H9 (cell line): ENCODE results near the gene CDH13. TPM values are rescaled to one million over a fixed set of nuclear protein-coding genes. Genes with fewer than 3 reads are reported as not detected.

Experiments
- DNase-seq: peaks from one replicate; pipeline ENCODE4 v3.0.0-alpha.2; 2017
- H2AFZ ChIP-seq: one replicate; pipeline ENCODE4 v1.6.1; 2013; ENCODE audit warnings: mild to moderate bottlenecking, low read length, control low read depth, moderate library complexity
- H2AK5ac ChIP-seq: 2 replicates; pipeline ENCODE4 v1.6.1; 2013; ENCODE audit warnings: low read length, control low read depth, mixed read lengths; ENCODE audit not compliant: insufficient read length
- H2BK120ac ChIP-seq: one replicate; pipeline ENCODE4 v1.6.1; 2013; ENCODE audit warnings: low read depth, mild to moderate bottlenecking, low read length, control low read depth, inconsistent platforms; ENCODE audit not compliant: poor library complexity, severe bottlenecking
- H2BK12ac ChIP-seq: 2 replicates; pipeline ENCODE4 v1.6.1; 2013; ENCODE audit warnings: low read length, control low read depth, mixed read lengths, low read depth; ENCODE audit not compliant: insufficient read length
- H2BK15ac ChIP-seq: 2 replicates; pipeline ENCODE4 v1.6.1; 2013; ENCODE audit warnings: low read depth, low read length, control low read depth
- H2BK20ac ChIP-seq: one replicate; pipeline ENCODE4 v1.6.1; 2013; ENCODE audit warnings: low read depth, mild to moderate bottlenecking, low read length, control low read depth, inconsistent platforms; ENCODE audit not compliant: poor library complexity, severe bottlenecking
- H2BK5ac ChIP-seq: 2 replicates; pipeline ENCODE4 v1.6.1; 2013; ENCODE audit warnings: low read length, control low read depth, mixed read lengths; ENCODE audit not compliant: insufficient read length
- H3K14ac ChIP-seq: 2 replicates; pipeline ENCODE4 v1.6.1; 2013; ENCODE audit warnings: low read length, control low read depth; ENCODE audit not compliant: insufficient read depth
- H3K18ac ChIP-seq: 2 replicates; pipeline ENCODE4 v1.6.1; 2013; ENCODE audit warnings: low read depth, mild to moderate bottlenecking, mixed read lengths, low read length, control low read depth; ENCODE audit not compliant: insufficient read length
- H3K23ac ChIP-seq: 2 replicates; pipeline ENCODE4 v1.6.1; 2013; ENCODE audit warnings: low read length, control low read depth, mixed read lengths, low read depth; ENCODE audit not compliant: insufficient read length
- H3K23me2 ChIP-seq: 2 replicates; pipeline ENCODE4 v1.6.1; 2013; ENCODE audit warnings: low read depth, mild to moderate bottlenecking, mixed read lengths, low read length, control low read depth; ENCODE audit not compliant: insufficient read length, poor library complexity, severe bottlenecking
- H3K27ac ChIP-seq: 2 replicates; pipeline ENCODE4 v1.5.1; 2013; ENCODE audit warnings: low read length, control low read depth, mixed read lengths, low read depth; ENCODE audit not compliant: insufficient read length
- H3K27me3 ChIP-seq: 2 replicates; pipeline ENCODE4 v1.6.1; 2013; ENCODE audit warnings: low read length, control low read depth, inconsistent platforms; ENCODE audit not compliant: insufficient read depth
- H3K4ac ChIP-seq: 2 replicates; pipeline ENCODE4 v1.6.1; 2013; ENCODE audit warnings: low read depth, mild to moderate bottlenecking, control low read depth, inconsistent platforms, low read length, moderate library complexity
- H3K4me1 ChIP-seq: 2 replicates; pipeline ENCODE4 v1.6.1; 2013; ENCODE audit warnings: low read length, control low read depth, inconsistent platforms; ENCODE audit not compliant: insufficient read depth
- H3K4me2 ChIP-seq: 2 replicates; pipeline ENCODE4 v1.6.1; 2013; ENCODE audit warnings: low read length, control low read depth, mixed read lengths; ENCODE audit not compliant: insufficient read length, insufficient read depth
- H3K56ac ChIP-seq: 2 replicates; pipeline ENCODE4 v1.6.1; 2013; ENCODE audit warnings: low read depth, mild to moderate bottlenecking, mixed read lengths, low read length, control low read depth; ENCODE audit not compliant: insufficient read length
- H3K79me1 ChIP-seq: 2 replicates; pipeline ENCODE4 v1.6.1; 2013; ENCODE audit warnings: low read depth, mild to moderate bottlenecking, moderate library complexity, low read length, control low read depth, inconsistent platforms; ENCODE audit not compliant: insufficient read depth, poor library complexity, severe bottlenecking
- H3K79me2 ChIP-seq: 2 replicates; pipeline ENCODE4 v1.6.1; 2013; ENCODE audit warnings: low read length, control low read depth, inconsistent platforms; ENCODE audit not compliant: insufficient read depth
- H3K9ac ChIP-seq: 2 replicates; pipeline ENCODE4 v1.6.1; 2013; ENCODE audit warnings: low read length, control low read depth, mixed read lengths; ENCODE audit not compliant: insufficient read length; ENCODE audit errors: extremely low read depth
- H3K9me3 ChIP-seq: one replicate; pipeline ENCODE4 v1.6.1; 2013; ENCODE audit warnings: low read depth, low read length, inconsistent platforms; ENCODE audit not compliant: control insufficient read depth
- H3T11ph ChIP-seq: one replicate; pipeline ENCODE4 v1.6.1; 2013; ENCODE audit warnings: mild to moderate bottlenecking, low read length, control low read depth, inconsistent platforms
- H4K20me1 ChIP-seq: one replicate; pipeline ENCODE4 v1.6.1; 2013; ENCODE audit not compliant: control insufficient read depth, insufficient read length, insufficient read depth
- H4K5ac ChIP-seq: 2 replicates; pipeline ENCODE4 v1.6.1; 2013; ENCODE audit warnings: low read depth, mild to moderate bottlenecking, mixed read lengths, low read length, control low read depth; ENCODE audit not compliant: insufficient read length
- H4K8ac ChIP-seq: replicated peaks from 2 replicates; pipeline ENCODE4 v1.6.1; 2013; ENCODE audit warnings: low read length, control low read depth, mixed read lengths, low read depth; ENCODE audit not compliant: insufficient read length
- H4K91ac ChIP-seq: 2 replicates; pipeline ENCODE4 v1.6.1; 2013; ENCODE audit warnings: low read depth, mild to moderate bottlenecking, moderate library complexity, mixed read lengths, low read length, control low read depth; ENCODE audit not compliant: insufficient read length
- H3K27ac Mint-ChIP-seq, 3 experiments: 2 replicates in 2 of 3; 3 replicates in 1 of 3; pipeline ENCODE4 v1.8.0; 2020 to 2021; ENCODE audit warnings: mixed read lengths in 3 of 3, mild to moderate bottlenecking in 1 of 3, moderate library complexity in 1 of 3
- H3K27me3 Mint-ChIP-seq: 2 replicates; pipeline ENCODE4 v1.8.0; 2021; ENCODE audit warnings: low read depth, mild to moderate bottlenecking, moderate library complexity, mixed read lengths
- H3K36me3 Mint-ChIP-seq, 3 experiments: 2 replicates in 2 of 3; 3 replicates in 1 of 3; pipeline ENCODE4 v1.8.0; 2020 to 2021; ENCODE audit warnings: low read depth in 3 of 3, mixed read lengths in 3 of 3; ENCODE audit not compliant: insufficient read depth in 1 of 3
- H3K4me1 Mint-ChIP-seq, 2 experiments: 2 replicates each; pipeline ENCODE4 v1.8.0; 2020; ENCODE audit warnings: mixed read lengths in 2 of 2
- H3K4me3 Mint-ChIP-seq, 2 experiments: 2 replicates in 1 of 2; 3 replicates in 1 of 2; pipeline ENCODE4 v1.8.0; 2020 to 2021; ENCODE audit warnings: mild to moderate bottlenecking in 2 of 2, mixed read lengths in 2 of 2, moderate library complexity in 1 of 2
- H3K9me3 Mint-ChIP-seq, 2 experiments: 2 replicates in 1 of 2; 3 replicates in 1 of 2; pipeline ENCODE4 v1.8.0; 2020; ENCODE audit warnings: mild to moderate bottlenecking in 2 of 2, mixed read lengths in 2 of 2, moderate library complexity in 1 of 2
- WGBS: extraction: QIAGEN DNeasy Blood & Tissue Kit; methylation state at CpG from one replicate; pipeline ENCODE4 v1.1.7; 2013; ENCODE audit warnings: missing lambda C conversion rate, low lambda C conversion rate, mixed read lengths; ENCODE audit not compliant: insufficient read length; ENCODE audit errors: extremely low coverage; 5-methylcytosine and 5-hydroxymethylcytosine counted together
- total RNA-seq: library from RNA; stranded (reverse); gene quantifications from 2 replicates; pipeline ENCODE4 v1.2.1, GENCODE V29; 2021
- TF ChIP-seq, protein P1 (sequence below): fragments of 200-600 bp; sonication (generic); conservative IDR thresholded peaks from 3 replicates; pipeline ENCODE4 v1.8.0; 2021; ENCODE audit warnings: antibody characterized with exemption, mild to moderate bottlenecking

Gene CDH13
- total RNA-seq, 1 experiment from 2014 or later: 1.5 TPM

DNA sequence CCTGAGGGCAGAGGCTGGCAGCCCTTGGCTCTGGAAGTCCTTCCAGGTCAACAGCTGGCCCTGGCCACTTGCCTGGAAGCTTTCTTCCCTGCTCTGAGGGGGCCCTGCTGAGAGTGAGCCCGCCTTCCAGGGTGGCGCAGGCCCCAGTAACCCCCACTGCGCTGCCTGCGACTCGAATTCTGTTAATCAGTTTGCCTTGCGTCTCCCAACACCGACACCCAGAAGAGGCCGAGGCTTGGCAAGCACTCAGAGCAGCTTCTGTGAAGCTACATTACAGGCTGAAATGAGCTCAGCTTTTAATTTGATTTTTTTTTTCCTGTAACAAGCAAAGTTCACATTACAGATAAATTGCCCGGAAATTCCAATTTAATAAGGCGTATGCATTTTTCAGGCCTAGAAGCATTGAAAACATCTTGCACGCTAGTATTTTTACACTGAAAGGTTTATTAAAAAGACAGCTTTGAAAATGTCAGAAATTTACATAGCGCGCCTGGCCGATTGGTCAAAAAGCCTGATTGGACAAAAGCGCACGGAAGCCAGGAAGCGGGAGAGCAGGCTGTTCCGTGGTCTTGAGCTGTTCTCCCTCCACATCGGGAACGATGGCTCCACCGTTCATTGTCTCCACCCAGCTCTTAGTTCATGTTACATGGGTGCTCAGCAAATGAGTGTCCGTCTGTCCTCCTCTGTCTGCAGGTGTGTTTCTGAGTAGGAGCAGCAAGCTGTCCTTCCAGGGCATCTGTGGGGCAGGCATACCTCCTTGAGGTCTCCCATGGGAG, 1115.5 kb downstream of the CDH13 start:
- no peaks in the 10 kb centered on the region for H3K4me1 Mint-ChIP-seq
- no peak overlapping the region for H3K18ac ChIP-seq
- H3K27me3 ChIP-seq: no peaks in the 10 kb centered on the region
- H3K9ac ChIP-seq: no peak overlapping the region
- H2BK20ac ChIP-seq: no peak overlapping the region
- no peaks in the 10 kb centered on the region for H3K79me2 ChIP-seq
- no peak overlapping the region for H2AK5ac ChIP-seq
- H3K27ac Mint-ChIP-seq: peak overlapping the region in 1 of 3 experiments; percentile 48; a peak in 1 of 7 replicates
- H3K27me3 Mint-ChIP-seq: peaks cover 1% of the 10 kb centered on the region; the same call in 1 of the 2 replicates
- DNase-seq: no peak
- no peak overlapping the region for H2BK120ac ChIP-seq
- no peak overlapping the region for H3T11ph ChIP-seq
- no peak overlapping the region for H2BK5ac ChIP-seq
- no peak overlapping the region for H3K4me2 ChIP-seq
- no peaks in the 10 kb centered on the region for H3K23me2 ChIP-seq
- no peaks in the 10 kb centered on the region for H3K9me3 ChIP-seq
- no peaks in the 10 kb centered on the region; a peak in 2 of 7 replicates for H3K36me3 Mint-ChIP-seq
- H3K14ac ChIP-seq: no peak overlapping the region; the same call in 1 of the 2 replicates
- no peak overlapping the region for H4K8ac ChIP-seq
- H3K23ac ChIP-seq: no peak overlapping the region
- no peak overlapping the region for H3K4ac ChIP-seq
- no peak overlapping the region for H3K4me3 Mint-ChIP-seq
- peaks cover 3% of the 10 kb centered on the region for H4K20me1 ChIP-seq
- peaks cover 3 to 4% of the 10 kb centered on the region in 2 experiments; a peak in 3 of 5 replicates for H3K9me3 Mint-ChIP-seq
- H4K91ac ChIP-seq: no peak overlapping the region
- TF ChIP-seq, protein P1, sequence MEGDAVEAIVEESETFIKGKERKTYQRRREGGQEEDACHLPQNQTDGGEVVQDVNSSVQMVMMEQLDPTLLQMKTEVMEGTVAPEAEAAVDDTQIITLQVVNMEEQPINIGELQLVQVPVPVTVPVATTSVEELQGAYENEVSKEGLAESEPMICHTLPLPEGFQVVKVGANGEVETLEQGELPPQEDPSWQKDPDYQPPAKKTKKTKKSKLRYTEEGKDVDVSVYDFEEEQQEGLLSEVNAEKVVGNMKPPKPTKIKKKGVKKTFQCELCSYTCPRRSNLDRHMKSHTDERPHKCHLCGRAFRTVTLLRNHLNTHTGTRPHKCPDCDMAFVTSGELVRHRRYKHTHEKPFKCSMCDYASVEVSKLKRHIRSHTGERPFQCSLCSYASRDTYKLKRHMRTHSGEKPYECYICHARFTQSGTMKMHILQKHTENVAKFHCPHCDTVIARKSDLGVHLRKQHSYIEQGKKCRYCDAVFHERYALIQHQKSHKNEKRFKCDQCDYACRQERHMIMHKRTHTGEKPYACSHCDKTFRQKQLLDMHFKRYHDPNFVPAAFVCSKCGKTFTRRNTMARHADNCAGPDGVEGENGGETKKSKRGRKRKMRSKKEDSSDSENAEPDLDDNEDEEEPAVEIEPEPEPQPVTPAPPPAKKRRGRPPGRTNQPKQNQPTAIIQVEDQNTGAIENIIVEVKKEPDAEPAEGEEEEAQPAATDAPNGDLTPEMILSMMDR: no peak
- H3K4me1 ChIP-seq: no peaks in the 10 kb centered on the region
- no peak overlapping the region for H2BK12ac ChIP-seq
- no peak overlapping the region for H3K27ac ChIP-seq
- H3K56ac ChIP-seq: no peak overlapping the region
- H4K5ac ChIP-seq: no peak overlapping the region
- H2AFZ ChIP-seq: no peak overlapping the region
- no CpG with 5 or more reads among the region's 22 CpGs for WGBS
- H2BK15ac ChIP-seq: no peak overlapping the region
- no peaks in the 10 kb centered on the region for H3K79me1 ChIP-seq
